ENCODE data around the gene HTD2.
"Not testable (repeated sequence)": the region's sequence is repeated elsewhere in the genome, so short reads cannot be mapped to it uniquely, and the experiment has no call there.

Gene HTD2

DNA sequence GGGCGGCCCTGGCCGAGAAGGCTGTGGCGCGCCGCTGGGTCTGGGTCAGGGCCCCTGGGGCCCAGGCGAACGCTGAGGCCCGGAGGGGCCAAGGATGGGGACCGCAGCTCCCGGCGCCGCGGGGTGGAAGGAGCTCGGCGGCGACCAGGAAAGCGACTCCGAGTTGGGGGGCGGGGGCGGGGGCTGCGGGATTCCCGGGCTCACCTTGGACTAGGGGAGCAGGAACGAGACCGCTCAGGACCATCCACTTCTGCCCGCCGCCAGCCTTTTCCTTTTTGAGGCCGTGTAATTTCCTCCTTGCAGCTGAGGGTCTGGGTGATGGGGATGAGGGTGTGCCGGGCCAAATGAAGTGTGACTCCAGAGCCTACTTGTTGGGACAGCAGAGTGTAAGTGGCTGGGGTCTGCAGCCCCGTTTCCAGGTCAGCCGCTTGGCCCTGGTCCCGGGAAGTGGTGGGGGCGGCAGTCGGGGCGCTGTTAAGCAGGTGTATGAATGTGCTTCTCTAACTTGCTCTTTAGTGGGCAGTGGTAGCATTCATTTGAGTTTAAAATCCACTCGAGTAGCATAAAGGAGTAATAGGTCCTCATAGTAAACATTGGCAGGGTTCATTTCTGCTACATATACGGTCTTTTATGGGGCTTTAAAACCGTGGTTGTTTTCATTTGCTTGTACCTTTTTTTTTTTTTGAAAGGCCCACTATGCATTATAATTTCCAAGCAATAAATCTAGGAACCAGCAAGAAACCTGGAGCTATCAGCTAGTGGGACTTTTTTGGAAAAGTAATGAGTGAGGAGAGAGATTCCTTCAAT lies 27.1 kb downstream of the HTD2 start:
- peak; percentile 21 for DNase-seq

GRCh38 chr3:58334013-58334321 lies 27.6 kb downstream of the HTD2 start:
- no peak for DNase-seq

DNA sequence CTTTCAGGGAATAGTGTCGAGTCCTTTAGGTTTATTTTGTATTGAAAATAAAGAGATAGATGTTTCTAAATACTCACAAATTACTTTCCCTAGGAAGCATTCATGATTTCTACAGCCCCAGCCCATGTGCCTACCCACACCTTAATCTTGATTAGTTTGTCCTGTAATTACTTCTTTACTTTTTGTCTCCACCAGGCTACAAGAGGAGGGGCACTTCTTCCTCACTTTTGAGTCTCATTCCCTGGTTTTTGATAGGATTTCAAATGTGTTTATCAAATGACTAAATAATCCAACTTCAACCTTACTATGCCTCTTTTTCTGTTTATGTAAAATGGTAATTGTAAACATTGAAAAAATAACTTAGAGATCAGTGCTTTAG lies 28.2 kb downstream of the HTD2 start:
- no peak for DNase-seq

DNA sequence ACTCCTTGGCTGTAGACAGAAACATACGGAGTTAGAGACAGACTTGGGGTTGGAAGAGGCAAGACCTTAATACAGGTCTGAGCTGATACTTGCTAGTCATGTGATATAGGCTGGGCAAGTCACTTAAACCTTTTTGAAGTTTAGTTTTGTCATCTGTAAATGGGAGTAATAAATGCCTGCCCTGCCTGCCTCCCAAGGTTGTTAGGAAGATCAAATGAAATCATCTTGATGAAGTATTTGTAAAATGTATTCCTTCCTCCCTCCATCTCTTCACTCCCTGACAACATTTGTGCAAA lies 29.3 kb downstream of the HTD2 start:
- no peak for DNase-seq

GRCh38 chr3:58336135-58336882 lies 30.0 kb downstream of the HTD2 start:
- DNase-seq, result no peak

DNA sequence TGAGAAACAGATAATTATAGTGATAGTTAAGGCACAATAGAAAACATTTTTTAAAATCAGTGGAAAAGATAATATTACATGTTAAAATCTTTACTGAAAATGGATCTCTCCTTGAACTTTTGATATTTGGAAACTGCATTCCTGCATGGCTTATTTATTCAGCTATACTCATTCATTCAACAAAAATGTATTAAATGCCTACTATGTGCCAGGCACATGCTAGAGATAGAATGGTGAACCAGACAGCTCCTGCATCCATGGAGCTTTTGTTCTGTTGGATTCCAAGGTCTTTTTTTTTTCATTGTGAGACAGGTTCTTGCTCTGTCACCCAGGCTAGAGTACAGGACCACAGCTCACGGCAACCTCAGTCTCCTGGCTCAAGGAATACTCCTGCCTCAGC lies 30.9 kb downstream of the HTD2 start:
- DNase-seq, result no peak

DNA sequence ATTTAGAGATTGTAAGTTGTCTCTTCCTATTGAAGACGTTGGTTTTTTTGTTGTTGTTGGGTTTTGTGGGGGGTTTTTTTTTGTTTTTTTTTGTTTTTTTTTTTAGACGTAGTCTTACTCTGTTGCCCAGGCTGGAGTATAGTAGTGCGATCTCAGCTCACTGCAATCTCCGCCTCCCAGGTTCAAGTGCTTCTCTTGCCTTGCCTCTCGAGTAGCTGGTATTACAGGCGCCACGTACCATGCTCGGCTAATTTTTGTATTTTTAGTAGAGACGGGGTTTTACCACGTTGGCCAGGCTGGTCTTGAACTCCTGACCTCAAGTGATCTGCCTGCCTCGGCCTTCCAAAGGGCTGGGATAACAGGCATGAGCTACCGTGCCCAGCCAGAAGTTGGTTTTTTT lies 32.8 kb downstream of the HTD2 start:
- DNase-seq, result not testable (repeated sequence)

DNA sequence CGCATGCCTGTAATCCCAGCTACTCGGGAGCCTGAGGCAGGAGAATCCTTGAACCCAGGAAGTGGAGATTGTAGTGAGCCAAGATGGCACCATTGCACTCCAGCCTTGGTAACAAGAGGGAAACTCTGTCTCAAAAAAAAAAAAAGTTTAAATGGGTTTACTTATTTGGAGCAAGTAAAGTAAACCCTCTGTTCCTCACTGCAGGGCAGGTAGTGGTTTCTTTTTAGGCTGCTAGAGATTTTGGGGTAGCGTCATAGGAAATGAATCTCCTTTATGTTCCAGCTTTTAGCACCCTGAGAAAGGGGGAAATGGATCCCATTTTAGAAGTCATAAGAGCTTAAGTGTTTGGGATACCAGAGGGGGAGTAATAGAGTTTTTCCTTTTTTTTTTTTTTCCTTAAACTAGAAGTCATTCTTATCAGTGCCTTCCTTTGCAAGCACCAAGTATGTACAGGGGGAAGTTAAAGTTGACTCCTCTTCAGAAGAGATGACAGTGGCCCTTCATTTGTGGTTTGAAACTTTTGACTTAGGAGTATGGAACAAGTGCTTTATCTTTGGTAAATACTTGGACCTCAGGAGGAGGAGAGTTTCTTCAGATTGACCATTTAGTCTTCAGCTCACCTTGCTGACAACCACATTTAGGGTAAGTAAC lies 34.4 kb downstream of the HTD2 start:
- no peak for DNase-seq

GRCh38 chr3:58341376-58341775 lies 35.1 kb downstream of the HTD2 start:
- no peak for DNase-seq

- no peak for DNase-seq
Observed at GRCh38 chr3:58342676-58343075, 36.4 kb downstream of the HTD2 start.

DNA sequence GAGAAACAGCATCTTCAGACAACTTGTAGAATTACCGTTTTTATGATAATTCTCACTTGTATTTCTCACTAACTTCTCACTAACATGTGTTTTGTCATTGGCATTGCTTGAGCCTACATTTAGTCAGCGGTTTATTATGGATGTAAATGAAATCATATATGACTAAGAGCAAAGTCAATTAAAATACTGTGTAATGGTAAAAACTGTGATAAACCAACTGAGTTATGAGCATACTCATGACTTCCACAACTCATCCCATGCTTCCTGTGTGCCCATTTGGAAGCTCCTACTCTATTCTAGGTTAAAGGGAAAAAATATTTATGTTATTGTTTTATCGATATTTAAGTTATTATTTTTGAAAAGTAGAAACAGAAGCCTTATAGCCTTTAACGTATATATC lies 39.1 kb downstream of the HTD2 start:
- no peak for DNase-seq

GRCh38 chr3:58346368-58346767 lies 40.0 kb downstream of the HTD2 start:
- DNase-seq, result no peak

DNA sequence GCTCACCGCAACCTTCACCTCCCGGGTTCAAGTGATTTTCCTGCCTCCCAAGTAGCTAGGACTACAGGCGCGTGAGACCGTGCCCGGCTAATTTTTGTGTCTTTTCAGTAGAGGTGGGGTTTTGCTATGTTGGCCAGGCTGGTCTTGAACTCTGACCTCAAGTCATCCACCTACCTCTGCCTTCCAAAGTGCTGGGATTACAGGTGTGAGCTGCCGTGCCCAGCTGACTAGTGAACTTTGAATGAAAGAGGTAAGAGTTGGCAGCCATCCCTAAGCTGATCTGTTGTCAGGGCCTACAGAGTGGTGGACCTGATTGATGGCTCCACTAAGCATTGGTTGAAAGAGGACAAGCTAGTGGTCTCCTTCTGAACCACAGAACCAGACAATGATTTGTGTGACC lies 41.7 kb downstream of the HTD2 start:
- DNase-seq, result no peak

DNA sequence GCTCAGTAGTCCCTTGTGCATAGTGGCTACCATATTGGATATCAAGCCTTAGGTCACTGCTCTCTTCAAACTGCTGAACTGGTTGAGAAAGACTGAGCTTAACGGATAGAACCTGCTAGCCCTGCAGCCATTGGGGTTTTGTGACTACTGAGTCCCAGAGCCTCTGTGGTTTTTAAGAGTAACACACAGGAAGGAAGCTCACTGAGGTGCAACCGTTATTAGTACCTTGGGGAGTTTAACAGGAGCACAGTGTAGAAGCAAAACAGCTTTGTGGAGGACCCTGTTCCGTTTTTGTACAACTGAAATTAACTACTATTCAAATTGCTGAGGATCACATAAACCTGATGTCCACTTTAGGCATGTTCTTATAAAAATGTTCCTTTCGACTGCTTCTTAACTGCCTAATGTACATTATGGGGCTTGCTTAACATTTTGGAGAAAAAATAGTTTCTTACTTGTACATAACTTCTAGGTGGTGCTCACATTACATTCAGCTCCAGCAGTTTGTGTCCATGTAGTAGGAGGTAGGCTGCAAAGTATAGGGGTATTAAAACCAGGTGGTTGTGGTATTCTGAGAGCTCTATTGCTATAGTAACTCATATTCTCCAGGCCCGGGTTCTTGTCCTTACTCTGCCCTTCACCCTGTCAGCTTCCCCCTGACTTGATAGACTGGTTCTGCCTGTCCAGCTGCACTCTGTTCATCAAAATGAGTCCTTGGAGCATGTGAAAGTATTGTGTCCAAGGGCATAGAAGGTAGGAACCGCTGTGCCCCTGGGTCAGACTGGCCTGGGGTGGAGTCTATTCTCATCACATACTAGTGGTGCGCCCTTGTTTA lies 43.7 kb downstream of the HTD2 start:
- DNase-seq, result peak; percentile 35

GRCh38 chr3:58350627-58351013 lies 44.3 kb downstream of the HTD2 start:
- no peak for DNase-seq

GRCh38 chr3:58351920-58352319 lies 45.6 kb downstream of the HTD2 start:
- no peak for DNase-seq

DNA sequence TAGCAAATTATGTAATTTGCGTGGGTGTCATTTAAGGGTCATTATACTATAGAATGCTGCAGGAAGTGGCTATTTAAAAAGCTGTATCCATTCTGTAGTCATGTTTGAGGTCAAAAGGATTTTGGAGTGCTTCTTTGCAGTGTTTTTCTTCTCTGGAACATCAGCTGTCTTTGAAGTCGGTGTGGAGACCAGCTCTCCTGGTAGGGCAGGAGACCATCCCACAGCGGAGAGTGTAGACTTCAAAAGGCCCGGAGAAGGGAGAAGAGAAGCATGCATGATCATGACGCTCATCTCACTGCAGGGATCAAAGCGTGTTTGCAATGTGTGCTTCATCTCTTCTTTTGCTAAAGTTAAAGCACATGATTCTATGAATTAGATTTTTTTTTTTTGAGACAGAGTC lies 46.3 kb downstream of the HTD2 start:
- no peak for DNase-seq

DNA sequence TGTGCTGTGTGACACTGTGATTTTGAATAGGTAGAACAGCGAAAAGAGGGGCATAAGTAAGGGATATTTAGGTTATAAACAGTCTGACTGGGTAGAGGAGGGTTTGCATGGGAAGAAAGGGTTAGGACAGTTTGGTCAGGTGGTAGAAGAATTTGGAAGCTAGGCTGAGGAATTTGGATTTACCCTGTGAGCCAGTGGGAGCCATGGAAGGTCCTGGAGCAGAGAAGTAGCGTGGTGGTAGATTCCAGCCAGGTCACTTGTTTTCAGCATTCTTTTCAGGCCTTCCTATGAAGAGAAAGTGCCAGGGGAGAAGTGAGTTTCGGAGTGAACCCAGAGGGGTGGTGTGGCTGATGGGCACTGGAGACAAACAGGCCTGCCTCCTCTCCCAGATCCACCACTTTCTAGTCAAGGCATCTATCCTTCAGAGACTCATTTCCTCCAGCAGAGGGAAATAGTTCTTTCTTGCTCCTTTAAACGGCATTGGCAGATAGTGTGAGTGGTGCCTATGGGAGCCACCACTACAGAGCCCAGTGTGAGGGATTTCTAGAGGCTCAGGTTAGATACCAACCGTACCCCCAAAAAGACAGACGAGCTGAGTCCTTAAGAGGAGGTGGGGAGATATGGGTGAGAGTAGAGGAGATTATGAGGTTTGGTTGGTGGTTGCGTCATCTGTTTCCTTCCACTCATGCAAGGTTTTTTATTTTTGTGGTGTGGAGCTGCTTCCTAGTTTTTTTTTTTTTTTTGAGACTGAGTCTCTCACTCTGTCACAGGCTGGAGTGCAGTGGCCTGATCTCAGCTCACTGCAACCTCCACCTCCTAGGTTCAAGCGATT lies 47.6 kb downstream of the HTD2 start:
- DNase-seq, result no peak

GRCh38 chr3:58355179-58355578 lies 48.9 kb downstream of the HTD2 start:
- DNase-seq, result no peak

DNA sequence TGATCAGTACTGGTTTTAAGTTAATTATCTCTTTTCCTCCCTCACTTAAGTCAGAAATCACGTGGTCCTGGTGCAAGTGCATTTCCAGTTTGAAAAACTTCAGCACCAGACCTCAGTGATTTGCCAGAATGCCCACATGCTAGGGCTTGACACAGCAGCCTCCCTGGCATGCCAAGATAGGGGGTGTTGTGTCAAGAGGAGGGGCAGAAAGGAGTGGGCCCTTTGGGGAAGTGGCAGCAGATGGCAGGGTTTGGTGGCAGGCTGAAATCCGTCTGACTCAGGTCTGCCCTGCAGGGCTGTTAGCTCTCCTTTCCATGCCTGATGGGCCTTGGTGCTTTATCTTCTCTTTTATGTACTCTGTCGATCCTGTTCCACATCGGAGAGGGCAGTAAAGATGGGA lies 49.7 kb downstream of the HTD2 start:
- no peak for DNase-seq

GRCh38 chr3:58357402-58357801 lies 51.1 kb downstream of the HTD2 start:
- DNase-seq, result no peak

- DNase-seq, result no peak
Observed at GRCh38 chr3:58358092-58358491, 51.8 kb downstream of the HTD2 start.

DNA sequence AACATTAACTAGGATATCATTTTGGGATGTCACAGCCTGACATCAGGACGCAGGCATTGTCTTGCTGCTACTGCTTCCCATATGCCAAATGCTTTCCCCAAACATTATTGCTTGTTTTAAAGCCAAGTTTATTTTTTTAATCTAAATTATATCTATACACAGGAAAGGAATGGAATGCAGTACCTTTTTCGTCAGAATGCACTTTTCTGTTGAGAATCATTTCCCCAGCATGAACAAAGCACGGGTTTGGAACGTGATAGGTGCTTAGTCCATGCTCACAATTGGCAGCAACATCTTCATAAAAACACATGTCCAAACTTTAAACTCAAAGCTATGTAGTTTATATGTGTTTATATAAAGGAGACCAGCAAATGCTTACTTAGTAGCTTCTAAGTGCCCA lies 52.5 kb downstream of the HTD2 start:
- DNase-seq, result no peak

All from DMS79 (cell line).